K562 (cell line): ENCODE results near the gene TENT4A. TPM values are rescaled to one million over a fixed set of nuclear protein-coding genes. Genes with fewer than 3 reads are reported as not detected.

Experiments used
- ATF7 ChIP-seq: fragments of 450-650 bp; IDR thresholded peaks from 2 replicates; pipeline ENCODE4 v1.7.1; 2014; ENCODE audit warnings: mild to moderate bottlenecking, moderate library complexity
- CHCHD3 ChIP-seq: fragments of 250-450 bp; sonication (Bioruptor Pico); IDR thresholded peaks from 2 replicates; pipeline ENCODE4 v2.1.2; 2022; ENCODE audit warnings: mild to moderate bottlenecking
- MYC ChIP-seq, 2 experiments: fragments of 250-450 bp in 1 of 2; sonication (Bioruptor Pico) in 1 of 2; IDR thresholded peaks; 2 replicates each; pipeline versions ENCODE4 v1.5.1 to v1.6.1; 2012 to 2021; ENCODE audit warnings: low read depth in 2 of 2, borderline replicate concordance in 1 of 2, improper control_type of control experiment in 1 of 2, low read length in 1 of 2, mild to moderate bottlenecking in 1 of 2, moderate library complexity in 1 of 2
- NFE2L1 ChIP-seq: fragments of 450-650 bp; IDR thresholded peaks from 2 replicates; pipeline ENCODE4 v1.6.1; 2016; ENCODE audit warnings: missing genetic modification characterization, low read depth, mild to moderate bottlenecking, missing compliant biosample characterization, moderate library complexity, borderline replicate concordance
- SIRT6 ChIP-seq: IDR thresholded peaks from one replicate; pipeline ENCODE4 v1.6.1; 2012; ENCODE audit warnings: low read depth, mild to moderate bottlenecking, control low read depth, inconsistent platforms, low read length, moderate library complexity
- SP2 ChIP-seq: IDR thresholded peaks from 2 replicates; pipeline ENCODE4 v1.6.1; 2011; ENCODE audit warnings: mild to moderate bottlenecking, low read depth, low read length, moderate library complexity; ENCODE audit not compliant: poor library complexity, severe bottlenecking; ENCODE audit errors: extremely low read depth
- XRCC4 ChIP-seq: IDR thresholded peaks from one replicate; pipeline ENCODE4 v1.6.1; 2011; ENCODE audit not compliant: insufficient read depth, insufficient read length; ENCODE audit errors: extremely low read depth
- XRCC5 ChIP-seq: fragments of 200-400 bp; formaldehyde crosslinking; IDR thresholded peaks from 2 replicates; pipeline ENCODE4 v1.6.1; 2017; ENCODE audit warnings: low read depth, mild to moderate bottlenecking, low read length
- ZBTB7A ChIP-seq: IDR thresholded peaks from 2 replicates; pipeline ENCODE4 v1.6.1; 2011; ENCODE audit warnings: low read depth, mild to moderate bottlenecking, low read length, moderate library complexity, borderline replicate concordance; ENCODE audit not compliant: control insufficient read depth
- ZNF121 ChIP-seq: sonication (generic); formaldehyde crosslinking; conservative IDR thresholded peaks from 2 replicates; pipeline ENCODE4 v1.8.0; 2022; ENCODE audit warnings: missing genetic modification reagents
- ZNF282 ChIP-seq: sonication (generic); formaldehyde crosslinking; IDR thresholded peaks from 2 replicates; pipeline ENCODE4 v1.8.1; 2023; ENCODE audit warnings: missing genetic modification reagents
- ZNF41 ChIP-seq: fragments of 250-450 bp; sonication (Bioruptor Pico); conservative IDR thresholded peaks from 2 replicates; pipeline ENCODE4 v1.4.0; 2020; ENCODE audit warnings: mild to moderate bottlenecking
- polyA plus RNA-seq, 8 experiments: library from polyadenylated mRNA; depleted of rRNA in 4 of 8; stranded (reverse) in 5 of 8; unstranded in 3 of 8; fragments of >200 nt; fragmentation: Nextera tagmentation in 2 of 8; fragmentation: Illumina TruSeq in 1 of 8; extraction: Ambion mirVana in 2 of 8; extraction: Trizol in 1 of 8; gene quantifications; 2 replicates each; pipeline versions ENCODE4 v1.2.1 to v1.2.3, GENCODE V29; 2011 to 2014; ENCODE audit warnings: inconsistent platforms in 1 of 8, missing spikeins in 1 of 8
- total RNA-seq, 7 experiments: library from RNA; depleted of rRNA in 6 of 7; stranded (reverse); fragments of >200 nt in 6 of 7; fragmentation: Illumina TruSeq in 2 of 7; extraction: Trizol in 2 of 7; gene quantifications; 2 replicates each; pipeline versions ENCODE4 v1.2.1 to v1.2.3, GENCODE V29; 2011 to 2021; ENCODE audit warnings: low replicate concordance in 1 of 7
- TF ChIP-seq, protein P1 (sequence below), 3 experiments: fragments of 200-800 bp in 1 of 3; fragments of 250-450 bp in 1 of 3; fragments of 450-650 bp in 1 of 3; sonication (Bioruptor Pico) in 1 of 3; sonication (Bioruptor generic) in 1 of 3; formaldehyde crosslinking in 1 of 3; IDR thresholded peaks; 2 replicates each; pipeline versions ENCODE4 v1.6.1 to v1.8.0; 2016 to 2022; ENCODE audit warnings: mild to moderate bottlenecking in 2 of 3, missing genetic modification characterization in 2 of 3, missing compliant biosample characterization in 1 of 3, moderate library complexity in 1 of 3
- TF ChIP-seq, protein P2 (sequence below): sonication (generic); IDR thresholded peaks from 2 replicates; pipeline ENCODE4 v1.6.1; 2016
- TF ChIP-seq, protein P3 (sequence below): fragments of 450-650 bp; formaldehyde crosslinking; IDR thresholded peaks from 2 replicates; pipeline ENCODE4 v1.4.0; 2022; ENCODE audit warnings: missing genetic modification characterization
- TF ChIP-seq, protein P4 (sequence below): IDR thresholded peaks from 3 replicates; pipeline ENCODE4 v1.6.1; 2011; ENCODE audit warnings: borderline replicate concordance, mild to moderate bottlenecking, moderate library complexity; ENCODE audit not compliant: insufficient read length; ENCODE audit errors: extremely low read depth

The TENT4A gene
- total and polyA plus RNA-seq, 9 of the 15 experiments (the other 6 are each of a cell fraction or from before 2014, with no cell fraction given) = 1.3 to 27.3 (median 13.0) TPM

DNA sequence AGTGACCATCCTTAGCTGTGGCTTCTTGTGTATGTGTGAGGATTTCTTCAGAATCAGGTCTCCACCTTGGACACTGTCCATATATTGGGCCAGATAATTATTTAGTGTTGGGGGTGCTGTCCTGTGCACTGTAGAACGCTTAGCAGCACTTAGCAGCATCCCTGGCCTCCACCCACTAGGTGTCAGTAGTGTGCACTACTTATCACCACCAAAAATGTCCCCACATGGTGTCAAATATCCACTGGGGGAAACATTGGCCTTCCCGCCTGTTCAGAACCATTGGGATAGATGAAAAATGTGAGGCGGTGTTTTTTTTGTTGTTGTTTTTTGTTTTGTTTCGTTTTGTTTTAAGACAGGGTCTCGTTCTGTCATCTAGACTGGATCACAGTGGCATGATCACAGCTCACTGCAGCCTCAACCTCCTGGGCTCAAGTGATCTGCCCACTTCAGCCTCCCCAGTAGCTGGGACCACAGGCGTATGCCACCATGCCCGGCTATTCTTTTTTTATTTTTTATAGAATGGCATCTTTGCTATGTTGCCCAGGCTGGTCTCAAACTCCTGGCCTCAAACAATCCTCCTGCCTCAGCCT is 67.7 kb downstream of the TENT4A start (continued):
- 0 out of 2 replicates have a peak, but pooled peaks have one; percentile 50 for TF ChIP-seq XRCC5
- TF ChIP-seq MYC (IDR thresholded peaks at IDR 0.05; ENCODE audit: low read depth, low read length) = no peak
- TF ChIP-seq MYC (CRISPR knock-in tag; IDR thresholded peaks at IDR 0.05; ENCODE audit: borderline replicate concordance, low read depth) = no peak
- no peak for TF ChIP-seq ZNF282 (CRISPR knock-in tag)
- TF ChIP-seq ZBTB7A = no peak
- no peak for TF ChIP-seq XRCC4
- TF ChIP-seq, protein P1, sequence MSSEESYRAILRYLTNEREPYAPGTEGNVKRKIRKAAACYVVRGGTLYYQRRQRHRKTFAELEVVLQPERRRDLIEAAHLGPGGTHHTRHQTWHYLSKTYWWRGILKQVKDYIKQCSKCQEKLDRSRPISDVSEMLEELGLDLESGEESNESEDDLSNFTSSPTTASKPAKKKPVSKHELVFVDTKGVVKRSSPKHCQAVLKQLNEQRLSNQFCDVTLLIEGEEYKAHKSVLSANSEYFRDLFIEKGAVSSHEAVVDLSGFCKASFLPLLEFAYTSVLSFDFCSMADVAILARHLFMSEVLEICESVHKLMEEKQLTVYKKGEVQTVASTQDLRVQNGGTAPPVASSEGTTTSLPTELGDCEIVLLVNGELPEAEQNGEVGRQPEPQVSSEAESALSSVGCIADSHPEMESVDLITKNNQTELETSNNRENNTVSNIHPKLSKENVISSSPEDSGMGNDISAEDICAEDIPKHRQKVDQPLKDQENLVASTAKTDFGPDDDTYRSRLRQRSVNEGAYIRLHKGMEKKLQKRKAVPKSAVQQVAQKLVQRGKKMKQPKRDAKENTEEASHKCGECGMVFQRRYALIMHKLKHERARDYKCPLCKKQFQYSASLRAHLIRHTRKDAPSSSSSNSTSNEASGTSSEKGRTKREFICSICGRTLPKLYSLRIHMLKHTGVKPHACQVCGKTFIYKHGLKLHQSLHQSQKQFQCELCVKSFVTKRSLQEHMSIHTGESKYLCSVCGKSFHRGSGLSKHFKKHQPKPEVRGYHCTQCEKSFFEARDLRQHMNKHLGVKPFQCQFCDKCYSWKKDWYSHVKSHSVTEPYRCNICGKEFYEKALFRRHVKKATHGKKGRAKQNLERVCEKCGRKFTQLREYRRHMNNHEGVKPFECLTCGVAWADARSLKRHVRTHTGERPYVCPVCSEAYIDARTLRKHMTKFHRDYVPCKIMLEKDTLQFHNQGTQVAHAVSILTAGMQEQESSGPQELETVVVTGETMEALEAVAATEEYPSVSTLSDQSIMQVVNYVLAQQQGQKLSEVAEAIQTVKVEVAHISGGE (CRISPR knock-in tag; IDR thresholded peaks at IDR 0.05) = no peak
- no peak for TF ChIP-seq CHCHD3 (CRISPR knock-in tag)
- no peak for TF ChIP-seq SP2
- TF ChIP-seq, protein P2, sequence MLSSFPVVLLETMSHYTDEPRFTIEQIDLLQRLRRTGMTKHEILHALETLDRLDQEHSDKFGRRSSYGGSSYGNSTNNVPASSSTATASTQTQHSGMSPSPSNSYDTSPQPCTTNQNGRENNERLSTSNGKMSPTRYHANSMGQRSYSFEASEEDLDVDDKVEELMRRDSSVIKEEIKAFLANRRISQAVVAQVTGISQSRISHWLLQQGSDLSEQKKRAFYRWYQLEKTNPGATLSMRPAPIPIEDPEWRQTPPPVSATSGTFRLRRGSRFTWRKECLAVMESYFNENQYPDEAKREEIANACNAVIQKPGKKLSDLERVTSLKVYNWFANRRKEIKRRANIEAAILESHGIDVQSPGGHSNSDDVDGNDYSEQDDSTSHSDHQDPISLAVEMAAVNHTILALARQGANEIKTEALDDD = no peak
- TF ChIP-seq, protein P3, sequence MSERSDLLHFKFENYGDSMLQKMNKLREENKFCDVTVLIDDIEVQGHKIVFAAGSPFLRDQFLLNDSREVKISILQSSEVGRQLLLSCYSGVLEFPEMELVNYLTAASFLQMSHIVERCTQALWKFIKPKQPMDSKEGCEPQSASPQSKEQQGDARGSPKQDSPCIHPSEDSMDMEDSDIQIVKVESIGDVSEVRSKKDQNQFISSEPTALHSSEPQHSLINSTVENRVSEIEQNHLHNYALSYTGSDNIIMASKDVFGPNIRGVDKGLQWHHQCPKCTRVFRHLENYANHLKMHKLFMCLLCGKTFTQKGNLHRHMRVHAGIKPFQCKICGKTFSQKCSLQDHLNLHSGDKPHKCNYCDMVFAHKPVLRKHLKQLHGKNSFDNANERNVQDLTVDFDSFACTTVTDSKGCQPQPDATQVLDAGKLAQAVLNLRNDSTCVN (CRISPR knock-in tag) = no peak
- TF ChIP-seq ZNF41 (CRISPR knock-in tag) = no peak
- no peak for TF ChIP-seq NFE2L1 (tag)
- no peak for TF ChIP-seq ZNF121 (CRISPR knock-in tag)
- TF ChIP-seq SIRT6 = no peak
- TF ChIP-seq, protein P4, sequence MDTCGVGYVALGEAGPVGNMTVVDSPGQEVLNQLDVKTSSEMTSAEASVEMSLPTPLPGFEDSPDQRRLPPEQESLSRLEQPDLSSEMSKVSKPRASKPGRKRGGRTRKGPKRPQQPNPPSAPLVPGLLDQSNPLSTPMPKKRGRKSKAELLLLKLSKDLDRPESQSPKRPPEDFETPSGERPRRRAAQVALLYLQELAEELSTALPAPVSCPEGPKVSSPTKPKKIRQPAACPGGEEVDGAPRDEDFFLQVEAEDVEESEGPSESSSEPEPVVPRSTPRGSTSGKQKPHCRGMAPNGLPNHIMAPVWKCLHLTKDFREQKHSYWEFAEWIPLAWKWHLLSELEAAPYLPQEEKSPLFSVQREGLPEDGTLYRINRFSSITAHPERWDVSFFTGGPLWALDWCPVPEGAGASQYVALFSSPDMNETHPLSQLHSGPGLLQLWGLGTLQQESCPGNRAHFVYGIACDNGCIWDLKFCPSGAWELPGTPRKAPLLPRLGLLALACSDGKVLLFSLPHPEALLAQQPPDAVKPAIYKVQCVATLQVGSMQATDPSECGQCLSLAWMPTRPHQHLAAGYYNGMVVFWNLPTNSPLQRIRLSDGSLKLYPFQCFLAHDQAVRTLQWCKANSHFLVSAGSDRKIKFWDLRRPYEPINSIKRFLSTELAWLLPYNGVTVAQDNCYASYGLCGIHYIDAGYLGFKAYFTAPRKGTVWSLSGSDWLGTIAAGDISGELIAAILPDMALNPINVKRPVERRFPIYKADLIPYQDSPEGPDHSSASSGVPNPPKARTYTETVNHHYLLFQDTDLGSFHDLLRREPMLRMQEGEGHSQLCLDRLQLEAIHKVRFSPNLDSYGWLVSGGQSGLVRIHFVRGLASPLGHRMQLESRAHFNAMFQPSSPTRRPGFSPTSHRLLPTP = no peak
- no peak for TF ChIP-seq ATF7
